PFSK-1 (cell line): ENCODE results near the gene PXK.

Source experiments
- FOXP2 ChIP-seq: optimal IDR thresholded peaks from 2 replicates; pipeline ENCODE3; 2011; ENCODE audit warnings: borderline replicate concordance, control low read depth, inconsistent platforms; ENCODE audit not compliant: insufficient read depth; ENCODE audit errors: extremely low read length, extremely low read depth
- POLR2AphosphoS5 ChIP-seq: IDR thresholded peaks from 2 replicates; pipeline ENCODE4 v1.6.1; 2012; ENCODE audit warnings: low read depth, mild to moderate bottlenecking, control low read depth, low read length, moderate library complexity
- REST ChIP-seq, 2 experiments: IDR thresholded peaks; 2 replicates each; pipeline versions ENCODE4 v1.6.1 to v1.8.0; 2011 to 2012; ENCODE audit warnings: low read depth in 2 of 2, low read length in 2 of 2, control low read depth in 1 of 2, inconsistent platforms in 1 of 2, mild to moderate bottlenecking in 1 of 2, moderate library complexity in 1 of 2; ENCODE audit not compliant: insufficient read depth in 1 of 2
- SIN3A ChIP-seq: IDR thresholded peaks from 2 replicates; pipeline ENCODE4 v1.6.1; 2012; ENCODE audit warnings: mild to moderate bottlenecking, low read length, moderate library complexity, borderline replicate concordance; ENCODE audit not compliant: insufficient read depth
- TAF1 ChIP-seq: IDR thresholded peaks from 2 replicates; pipeline ENCODE4 v1.6.1; 2012; ENCODE audit warnings: low read length, control low read depth, borderline replicate concordance; ENCODE audit not compliant: insufficient read depth

The PXK gene

DNA sequence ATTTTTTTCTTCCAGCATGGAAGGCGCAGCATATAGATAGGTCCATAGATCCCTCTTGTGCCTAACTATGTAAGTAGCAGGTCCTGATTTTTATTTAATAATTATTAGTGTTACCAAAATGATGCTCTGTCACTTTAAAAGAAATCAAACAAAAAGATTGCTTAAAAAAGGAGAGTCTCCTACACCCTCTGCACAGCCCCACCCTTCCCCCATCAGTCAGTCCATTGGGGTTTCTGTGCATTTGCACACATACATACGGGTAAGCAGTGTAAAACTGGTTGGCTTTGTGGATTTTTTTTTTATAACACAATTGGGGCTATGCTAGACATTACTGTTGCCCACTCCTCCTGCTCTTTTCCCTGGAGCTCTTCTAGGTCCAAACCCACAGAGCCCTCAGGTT lies 33.6 kb upstream of the PXK start:
- TF ChIP-seq POLR2AphosphoS5, result no peak
- no peak for TF ChIP-seq REST (IDR thresholded peaks at IDR 0.05; ENCODE audit: insufficient read depth in 1 of 2, low read depth in 2 of 2, low read length in 2 of 2)
- TF ChIP-seq FOXP2, result no peak
- TF ChIP-seq TAF1, result no peak

GRCh38 chr3:58299839-58300516 lies 32.7 kb upstream of the PXK start:
- TF ChIP-seq POLR2AphosphoS5 (no peak), SIN3A (no peak), FOXP2 (no peak), REST (IDR thresholded peaks at IDR 0.05; ENCODE audit: insufficient read depth in 1 of 2, low read depth in 2 of 2, low read length in 2 of 2) (no peak), TAF1 (no peak)

DNA sequence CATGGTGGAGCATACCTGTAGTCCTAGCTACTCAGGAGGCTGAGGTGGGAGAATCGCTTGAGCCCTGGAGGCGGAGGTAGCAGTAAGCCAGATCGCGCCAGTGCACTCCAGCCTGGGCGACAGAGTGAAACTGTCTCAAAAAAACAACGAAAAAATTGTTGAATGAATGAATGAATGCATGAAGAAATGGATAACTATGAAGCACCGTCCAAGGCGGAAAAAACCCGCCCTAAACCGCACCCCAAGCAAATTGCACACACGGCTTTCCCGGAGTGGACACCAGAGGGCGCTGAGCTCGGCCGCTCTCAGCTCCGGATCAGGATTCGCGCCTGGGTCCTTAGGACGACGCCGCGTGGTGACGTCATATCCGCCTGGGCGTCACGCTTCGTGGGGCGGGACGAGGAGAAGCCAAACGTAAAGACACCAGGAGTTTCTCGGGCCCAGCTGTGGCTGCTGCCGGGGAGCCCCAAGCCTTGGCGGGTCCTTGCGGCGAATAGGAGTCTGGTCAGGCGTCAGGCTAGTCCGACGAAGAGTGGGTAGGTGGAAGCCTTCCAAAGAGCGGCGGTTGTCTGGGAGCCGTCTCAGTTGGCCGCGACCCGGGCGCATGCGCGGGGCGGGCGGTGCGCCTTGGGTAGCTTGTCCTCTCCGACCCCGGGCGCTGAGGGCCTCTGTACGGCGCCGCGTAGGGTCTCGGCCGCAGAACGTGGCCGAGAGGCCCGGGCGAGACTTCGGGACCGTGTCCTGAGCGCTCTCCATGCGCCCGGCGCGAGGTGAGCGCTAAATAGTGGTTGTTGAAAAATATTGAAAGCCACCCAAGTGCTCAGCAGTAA lies 26.6 kb upstream of the PXK start, which contains the start of the genes HTD2 and RPP14:
Gene HTD2, plus strand, starts transcription at position 639 of the 830 bp plus-strand sequence. CDS start 11,094 bp downstream, outside the sequence.
Gene RPP14, plus strand, starts transcription at position 364 of the 830 bp plus-strand sequence. CDS start 4,085 bp downstream, outside the sequence.
- TF ChIP-seq REST (IDR thresholded peaks at IDR 0.05; ENCODE audit: insufficient read depth in 1 of 2, low read depth in 2 of 2, low read length in 2 of 2) (no peak), TAF1 (peak; percentile 69; the same call in 1 of the 2 replicates), POLR2AphosphoS5 (peak; percentile 86), SIN3A (no peak), FOXP2 (peak; percentile 86)

- TF ChIP-seq REST (IDR thresholded peaks at IDR 0.05; ENCODE audit: insufficient read depth in 1 of 2, low read depth in 2 of 2, low read length in 2 of 2) (no peak), POLR2AphosphoS5 (no peak)
These were observed 25.0 kb upstream of the PXK start for GRCh38 chr3:58307639-58308215.
